ENCODE data around the gene CAB39L. TPM values are rescaled to one million over a fixed set of nuclear protein-coding genes. Genes with fewer than 3 reads are reported as not detected.

Gene CAB39L
- total and polyA plus RNA-seq, 2 experiments from 2014 or later: 6.1 to 7.3 TPM

DNA sequence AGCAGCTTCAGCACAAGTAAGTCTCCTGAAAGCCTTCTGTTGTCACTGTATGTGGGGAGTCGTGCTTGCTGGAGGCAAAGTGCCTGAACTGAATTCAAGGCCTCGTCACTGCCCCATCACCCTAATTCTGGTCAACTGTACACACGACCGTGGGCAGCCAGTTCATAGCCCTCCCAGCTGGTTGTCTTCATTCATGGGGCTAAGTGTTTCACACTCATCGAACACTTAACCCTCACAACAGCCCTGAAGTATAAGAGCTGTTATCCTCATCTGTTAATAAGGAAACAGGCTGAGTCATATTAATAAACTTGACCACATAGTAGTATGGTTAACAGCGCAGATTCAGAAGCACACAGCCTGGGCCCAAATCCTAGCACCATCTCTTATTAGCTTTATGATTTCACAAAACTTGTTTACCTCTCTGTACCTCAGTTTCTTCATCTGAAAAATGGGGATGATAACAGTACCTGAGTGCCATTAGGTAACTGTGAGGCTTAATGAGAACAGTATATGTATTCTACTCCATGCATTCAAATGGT lies 129.5 kb downstream of the CAB39L start:
- peak; percentile 79 for DNase-seq

GRCh38 chr13:49311816-49312215 lies 132.0 kb downstream of the CAB39L start:
- H3K9ac ChIP-seq: no peak overlapping the region
- no peaks in the 10 kb centered on the region for H3K79me2 ChIP-seq (ENCODE audit: insufficient read depth)
- H3K9me3 ChIP-seq (ENCODE audit: low read depth): no peaks in the 10 kb centered on the region
- no peaks in the 10 kb centered on the region for H3K9me2 ChIP-seq (ENCODE audit: insufficient read depth)
- H4K20me1 ChIP-seq (ENCODE audit: insufficient read depth): no peaks in the 10 kb centered on the region
- in situ Hi-C loops (cut with MboI): no loop called here
- no peak overlapping the region for H3K4me2 ChIP-seq (ENCODE audit: unreplicated experiment)
- no peak overlapping the region for H3K27ac ChIP-seq
- H3K27me3 ChIP-seq (replicated peaks; ENCODE audit: insufficient read depth): no peaks in the 10 kb centered on the region
- peaks cover 41% of the 10 kb centered on the region for H3K4me1 ChIP-seq (ENCODE audit: insufficient read depth)
- no peak for DNase-seq
- H3K36me3 ChIP-seq (ENCODE audit: low read depth): no peaks in the 10 kb centered on the region
- H3K4me3 ChIP-seq: no peak overlapping the region
- TF ChIP-seq EZH2 (IDR thresholded peaks at IDR 0.05; ENCODE audit: insufficient read depth, poor library complexity, severe bottlenecking): no peak
- no peak for TF ChIP-seq EZH2phosphoT487 (IDR thresholded peaks at IDR 0.05; ENCODE audit: insufficient read depth, low read depth)
- WGBS, 2 experiments (ENCODE audit: low coverage in 1 of 2, low lambda C conversion rate in 2 of 2, missing lambda C conversion rate in 2 of 2): 95 to 96% methylated on average over 6 of the region's 6 CpGs
- peaks cover 31% of the 10 kb centered on the region for H3F3A ChIP-seq (ENCODE audit: insufficient read depth)
- no peak overlapping the region for H2AFZ ChIP-seq

More for the DNA sequence above, 129.5 kb downstream of the CAB39L start:
- H3K27me3 ChIP-seq (replicated peaks; ENCODE audit: insufficient read depth): no peaks in the 10 kb centered on the region
- H3K9ac ChIP-seq: peak overlapping the region; percentile 75
- no peaks in the 10 kb centered on the region for H3K79me2 ChIP-seq (ENCODE audit: insufficient read depth)
- TF ChIP-seq EZH2 (IDR thresholded peaks at IDR 0.05; ENCODE audit: insufficient read depth, poor library complexity, severe bottlenecking) (no peak), EZH2phosphoT487 (IDR thresholded peaks at IDR 0.05; ENCODE audit: insufficient read depth, low read depth) (peak; percentile 75; the same call in 1 of the 2 replicates)
- no peaks in the 10 kb centered on the region for H3K36me3 ChIP-seq (ENCODE audit: low read depth)
- H4K20me1 ChIP-seq (ENCODE audit: insufficient read depth): no peaks in the 10 kb centered on the region
- peak overlapping the region; percentile 78 for H3K4me2 ChIP-seq (ENCODE audit: unreplicated experiment)
- no peaks in the 10 kb centered on the region for H3K9me2 ChIP-seq (ENCODE audit: insufficient read depth)
- H3F3A ChIP-seq (ENCODE audit: insufficient read depth): peaks cover 19% of the 10 kb centered on the region
- WGBS, 2 experiments (ENCODE audit: low coverage in 1 of 2, low lambda C conversion rate in 2 of 2, missing lambda C conversion rate in 2 of 2): 4 to 5% methylated on average over 6 of the region's 6 CpGs
- H3K4me1 ChIP-seq (ENCODE audit: insufficient read depth): peaks cover 21% of the 10 kb centered on the region
- in situ Hi-C loops (cut with MboI): no loop called here
- peak overlapping the region; percentile 76 for H2AFZ ChIP-seq
- H3K9me3 ChIP-seq (ENCODE audit: low read depth): no peaks in the 10 kb centered on the region
- peak overlapping the region; percentile 95 for H3K27ac ChIP-seq
- H3K4me3 ChIP-seq: peak overlapping the region; percentile 26; the same call in 1 of the 2 replicates

- in situ Hi-C loops (cut with MboI): no loop called here
- Histone ChIP-seq H2AFZ (no peak overlapping the region), H3K36me3 (ENCODE audit: low read depth) (no peaks in the 10 kb centered on the region), H3K4me3 (no peak overlapping the region), H3K27me3 (replicated peaks; ENCODE audit: insufficient read depth) (no peaks in the 10 kb centered on the region), H3K4me2 (ENCODE audit: unreplicated experiment) (no peak overlapping the region), H3F3A (ENCODE audit: insufficient read depth) (peaks cover 25% of the 10 kb centered on the region), H3K4me1 (ENCODE audit: insufficient read depth) (peaks cover 41% of the 10 kb centered on the region), H3K79me2 (ENCODE audit: insufficient read depth) (no peaks in the 10 kb centered on the region), H4K20me1 (ENCODE audit: insufficient read depth) (no peaks in the 10 kb centered on the region), H3K9me3 (ENCODE audit: low read depth) (no peaks in the 10 kb centered on the region), H3K27ac (no peak overlapping the region), H3K9ac (no peak overlapping the region), H3K9me2 (ENCODE audit: insufficient read depth) (no peaks in the 10 kb centered on the region)
- no peak for TF ChIP-seq EZH2phosphoT487 (IDR thresholded peaks at IDR 0.05; ENCODE audit: insufficient read depth, low read depth)
- no peak for TF ChIP-seq EZH2 (IDR thresholded peaks at IDR 0.05; ENCODE audit: insufficient read depth, poor library complexity, severe bottlenecking)
- no peak for DNase-seq
- whole genome bisulfite sequencing, 2 experiments (ENCODE audit: low coverage in 1 of 2, low lambda C conversion rate in 2 of 2, missing lambda C conversion rate in 2 of 2): 100% methylated on average over 3 of the region's 3 CpGs
These were observed 133.6 kb downstream of the CAB39L start for GRCh38 chr13:49310251-49310650.

DNA sequence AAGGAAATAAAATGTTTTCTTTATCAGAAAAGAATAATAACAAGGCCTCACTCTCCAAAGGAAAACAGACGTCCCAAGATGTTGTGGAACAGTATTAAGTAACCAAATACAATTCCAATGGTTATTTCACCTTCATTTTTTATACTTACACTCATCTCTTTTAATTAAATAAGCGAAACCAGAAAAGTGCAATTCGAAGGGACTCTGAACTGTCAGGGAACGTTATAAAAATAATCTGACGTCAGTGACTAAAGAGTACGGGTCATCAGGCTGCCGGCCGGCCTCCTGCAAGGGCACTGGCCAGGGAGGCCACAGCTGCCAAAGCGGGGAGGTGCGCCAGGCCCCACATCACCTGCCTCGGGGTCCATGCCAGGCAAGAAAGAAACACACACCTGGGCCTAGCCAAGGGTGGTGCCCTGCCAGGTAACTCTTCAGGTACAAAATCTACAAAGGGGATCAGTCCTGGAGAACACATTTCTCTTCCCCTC lies 134.9 kb downstream of the CAB39L start:
- peaks cover 29% of the 10 kb centered on the region for H3K4me1 ChIP-seq (ENCODE audit: insufficient read depth)
- peak; percentile 32 for DNase-seq
- H3K36me3 ChIP-seq (ENCODE audit: low read depth): no peaks in the 10 kb centered on the region
- peak overlapping the region; percentile 19 for H3K4me2 ChIP-seq (ENCODE audit: unreplicated experiment)
- H3K9me3 ChIP-seq (ENCODE audit: low read depth): no peaks in the 10 kb centered on the region
- H3F3A ChIP-seq (ENCODE audit: insufficient read depth): peaks cover 13% of the 10 kb centered on the region; the same call in 1 of the 2 replicates
- H3K27me3 ChIP-seq (replicated peaks; ENCODE audit: insufficient read depth): no peaks in the 10 kb centered on the region
- 48 to 50% methylated on average over 11 of the region's 11 CpGs for WGBS, 2 experiments (ENCODE audit: low coverage in 1 of 2, low lambda C conversion rate in 2 of 2, missing lambda C conversion rate in 2 of 2)
- H3K9me2 ChIP-seq (ENCODE audit: insufficient read depth): no peaks in the 10 kb centered on the region
- in situ Hi-C loops (cut with MboI): no loop called here
- peak overlapping the region; percentile 26 for H3K9ac ChIP-seq
- peak overlapping the region; percentile 75 for H2AFZ ChIP-seq
- H3K79me2 ChIP-seq (ENCODE audit: insufficient read depth): no peaks in the 10 kb centered on the region
- H3K4me3 ChIP-seq: no peak overlapping the region
- H4K20me1 ChIP-seq (ENCODE audit: insufficient read depth): no peaks in the 10 kb centered on the region
- no peak for TF ChIP-seq EZH2 (IDR thresholded peaks at IDR 0.05; ENCODE audit: insufficient read depth, poor library complexity, severe bottlenecking)
- no peak for TF ChIP-seq EZH2phosphoT487 (IDR thresholded peaks at IDR 0.05; ENCODE audit: insufficient read depth, low read depth)
- peak overlapping the region; percentile 64 for H3K27ac ChIP-seq

All from GM23248 (cell line).